ENCODE measurements around the gene EDARADD. TPM values are rescaled to one million over a fixed set of nuclear protein-coding genes. Genes with fewer than 3 reads are reported as not detected.

The EDARADD gene
- total and polyA plus RNA-seq, 9 donors: 0.29 to 2.9 (median 0.51) TPM

- Histone ChIP-seq H3K27ac (peak overlapping the region; percentile 80 to 88), H3K27me3 (no peaks in the 10 kb centered on the region), H3K9me3 (no peaks in the 10 kb centered on the region), H3K36me3 (no peaks in the 10 kb centered on the region), H3K4me1 (ENCODE audit: insufficient read depth) (peaks cover 1% of the 10 kb centered on the region), H3K4me3 (peak overlapping the region; percentile 69)
- intact Hi-C loops (cut with DNase I): loop anchor here in 1 of 4 donors (10.0 kb wide), 1 partner anchor 240 kb away; the partner anchor contains the start of gene ERO1B
- TF ChIP-seq CTCF (IDR thresholded peaks at IDR 0.05) (no peak), EP300 (IDR thresholded peaks at IDR 0.05) (no peak), POLR2A (IDR thresholded peaks at IDR 0.05) (no peak)
- peak in 1 of 5 donors; percentile 35 for DNase-seq
- 0 to 1% (median 0%) methylated on average over 32 of the region's 32 CpGs for WGBS, 3 donors
These were observed 130.2 kb downstream of the EDARADD start for GRCh38 chr1:236524142-236524894.

- intact Hi-C loops (cut with DNase I): loop anchor here in 1 of 4 donors (10.0 kb wide), 1 partner anchor 240 kb away; the partner anchor contains the start of gene ERO1B
- Histone ChIP-seq H3K27me3 (no peaks in the 10 kb centered on the region), H3K4me1 (ENCODE audit: insufficient read depth) (peaks cover 1% of the 10 kb centered on the region), H3K27ac (no peak overlapping the region), H3K4me3 (peak overlapping the region; percentile 69), H3K36me3 (no peaks in the 10 kb centered on the region), H3K9me3 (no peaks in the 10 kb centered on the region)
- WGBS, 3 donors: 1 to 4% (median 2%) methylated on average over 3 of the region's 3 CpGs
- TF ChIP-seq EP300 (IDR thresholded peaks at IDR 0.05) (no peak), CTCF (IDR thresholded peaks at IDR 0.05) (no peak), POLR2A (IDR thresholded peaks at IDR 0.05) (no peak)
- DNase-seq: no peak
These were observed 130.8 kb downstream of the EDARADD start for GRCh38 chr1:236524895-236525184.

- Histone ChIP-seq H3K27ac (no peak overlapping the region), H3K9me3 (no peaks in the 10 kb centered on the region), H3K36me3 (no peaks in the 10 kb centered on the region), H3K4me1 (ENCODE audit: insufficient read depth) (peaks cover 1% of the 10 kb centered on the region), H3K4me3 (no peak overlapping the region), H3K27me3 (no peaks in the 10 kb centered on the region)
- DNase-seq: no peak
- TF ChIP-seq CTCF (IDR thresholded peaks at IDR 0.05) (no peak), EP300 (IDR thresholded peaks at IDR 0.05) (no peak), POLR2A (IDR thresholded peaks at IDR 0.05) (no peak)
- intact Hi-C loops (cut with DNase I): loop anchor here in 1 of 4 donors (10.0 kb wide), 1 partner anchor 241 kb away; the partner anchor contains the start of gene ERO1B
- WGBS, 3 donors: 82 to 90% (median 88%) methylated on average over 3 of the region's 3 CpGs
These were observed 132.0 kb downstream of the EDARADD start for GRCh38 chr1:236526079-236526478.

GRCh38 chr1:236530286-236530685, 136.2 kb downstream of the EDARADD start:
- no peaks in the 10 kb centered on the region for H3K27me3 ChIP-seq
- intact Hi-C loops (cut with DNase I): no loop called here
- H3K4me1 ChIP-seq (ENCODE audit: insufficient read depth): no peaks in the 10 kb centered on the region
- no peak for TF ChIP-seq EP300 (IDR thresholded peaks at IDR 0.05)
- TF ChIP-seq CTCF (IDR thresholded peaks at IDR 0.05): no peak
- TF ChIP-seq POLR2A (IDR thresholded peaks at IDR 0.05): no peak
- DNase-seq: no peak
- no peak overlapping the region for H3K27ac ChIP-seq
- H3K9me3 ChIP-seq: no peaks in the 10 kb centered on the region
- no peaks in the 10 kb centered on the region for H3K36me3 ChIP-seq
- H3K4me3 ChIP-seq: no peak overlapping the region
- 79 to 91% (median 87%) methylated on average over 1 of the region's 1 CpG for WGBS, 3 donors

All from ovary (tissue), 9 donors.